EL (cell line): ENCODE results near the gene UFD1.

Experiments
- DNase-seq: peaks from one replicate; pipeline ENCODE4 v3.0.0-alpha.2; 2016

Gene UFD1

DNA sequence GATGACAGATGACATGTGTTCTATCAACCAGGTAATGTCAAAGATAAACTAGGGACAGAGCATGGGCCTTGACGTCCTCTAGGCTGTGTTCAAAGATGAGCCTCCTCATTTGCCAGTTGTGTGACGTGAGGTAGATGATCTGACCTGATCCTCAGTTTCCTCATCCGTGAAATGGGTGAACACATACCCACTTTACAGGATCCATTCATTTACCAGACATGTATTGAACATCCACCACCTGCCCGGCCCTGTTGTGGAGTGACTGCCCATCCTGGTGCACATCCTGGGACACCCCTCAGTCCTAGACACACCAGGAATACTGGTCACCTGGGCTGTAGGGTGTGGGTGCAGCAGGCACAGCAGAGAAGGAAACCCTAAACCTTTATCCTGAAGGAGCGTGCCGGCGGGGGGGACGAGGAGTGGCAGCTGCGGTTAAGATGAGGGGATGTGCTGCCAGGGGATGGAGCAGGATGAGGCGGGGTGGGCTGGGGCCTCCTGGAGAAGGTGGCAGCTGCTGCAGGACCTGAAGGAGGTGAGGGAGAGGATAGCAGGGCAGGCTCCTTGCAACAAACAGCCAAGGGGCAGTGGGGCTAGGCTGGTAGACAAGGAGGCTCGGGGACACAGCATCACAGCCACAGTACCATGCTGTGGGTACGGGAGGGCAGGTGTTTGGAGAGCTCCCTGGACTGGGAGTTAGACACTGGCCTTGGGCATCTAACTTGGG is 36.8 kb upstream of the UFD1 start:
- no peak for DNase-seq

DNA sequence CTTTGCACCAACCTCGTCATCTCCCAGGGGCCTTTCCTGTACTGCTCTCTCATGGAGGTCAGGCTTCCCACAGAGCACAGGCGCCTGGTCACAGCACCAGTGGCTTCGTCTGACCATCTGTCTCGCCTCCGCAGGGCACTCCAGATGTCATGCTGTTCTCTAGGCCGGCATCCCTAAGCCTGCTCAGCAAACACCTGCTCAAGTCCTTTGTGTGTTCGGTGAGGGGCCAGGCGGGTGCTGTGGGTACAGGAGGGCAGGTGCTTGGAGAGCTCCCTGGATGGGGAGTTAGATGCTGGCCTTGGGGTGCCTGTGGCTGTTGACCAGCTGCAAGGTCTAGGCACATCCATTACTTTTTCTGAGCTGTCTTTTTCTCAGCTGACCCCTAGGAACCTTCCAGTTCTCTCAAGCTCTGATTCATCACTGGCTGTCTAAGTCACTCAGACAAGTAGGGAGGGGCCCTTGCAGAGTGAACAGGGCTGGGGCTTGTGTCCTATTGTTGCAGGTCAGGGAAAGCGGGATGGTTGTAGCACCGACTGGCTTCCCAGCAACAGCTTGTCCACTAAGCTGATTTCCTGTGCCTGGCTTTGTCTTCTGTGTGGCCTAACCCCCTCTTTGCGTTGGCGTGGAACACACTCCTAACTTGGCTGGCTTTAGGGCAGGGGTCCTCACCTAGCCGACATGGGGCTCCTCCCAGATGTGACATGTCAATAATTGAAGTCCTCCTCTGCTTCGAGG is 36.0 kb upstream of the UFD1 start:
- DNase-seq, result no peak

- DNase-seq, result no peak
Measured at GRCh38 chr22:19513823-19514222, 34.8 kb upstream of the UFD1 start.

DNA sequence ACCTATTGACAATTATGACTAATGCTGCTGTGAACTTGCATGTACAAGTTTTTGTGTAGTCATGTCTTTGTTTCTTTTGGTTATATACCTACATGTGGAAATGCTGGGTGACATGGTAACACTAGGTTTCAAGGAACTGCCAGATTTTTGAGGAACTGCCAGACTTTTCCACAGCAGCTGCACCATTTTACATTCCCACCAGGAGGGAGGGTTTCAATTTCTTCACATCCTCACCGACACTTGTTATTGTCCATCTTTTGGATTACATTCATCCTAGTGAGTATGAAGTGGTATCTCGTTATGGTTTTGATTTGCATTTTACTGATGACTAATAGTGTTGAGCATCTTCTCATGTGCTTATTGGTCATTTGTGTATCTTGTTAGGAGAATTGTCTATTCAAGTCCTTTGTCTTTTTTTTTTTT is 31.9 kb upstream of the UFD1 start:
- DNase-seq, result no peak

DNA sequence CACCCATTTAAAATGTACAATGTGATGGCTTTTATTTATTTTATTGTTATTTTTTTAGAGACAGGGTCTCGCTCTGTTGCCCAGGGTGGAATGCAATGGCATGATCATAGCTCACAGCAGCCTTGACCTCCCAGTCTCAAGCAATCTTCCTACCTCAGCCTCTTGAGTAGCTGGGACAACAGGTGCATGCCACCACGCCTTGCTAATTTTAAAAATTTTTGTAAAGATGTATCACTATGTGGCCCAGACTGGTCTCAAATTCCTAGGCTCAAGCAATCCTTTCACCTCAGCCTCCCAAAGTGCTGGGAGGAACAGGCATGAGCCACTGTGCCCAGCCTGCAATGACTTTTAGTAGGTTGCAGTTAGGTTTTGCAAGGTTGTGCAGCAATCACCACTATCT is 30.9 kb upstream of the UFD1 start:
- DNase-seq, result no peak

- no peak for DNase-seq
Measured at GRCh38 chr22:19509191-19509590, 30.2 kb upstream of the UFD1 start.

DNA sequence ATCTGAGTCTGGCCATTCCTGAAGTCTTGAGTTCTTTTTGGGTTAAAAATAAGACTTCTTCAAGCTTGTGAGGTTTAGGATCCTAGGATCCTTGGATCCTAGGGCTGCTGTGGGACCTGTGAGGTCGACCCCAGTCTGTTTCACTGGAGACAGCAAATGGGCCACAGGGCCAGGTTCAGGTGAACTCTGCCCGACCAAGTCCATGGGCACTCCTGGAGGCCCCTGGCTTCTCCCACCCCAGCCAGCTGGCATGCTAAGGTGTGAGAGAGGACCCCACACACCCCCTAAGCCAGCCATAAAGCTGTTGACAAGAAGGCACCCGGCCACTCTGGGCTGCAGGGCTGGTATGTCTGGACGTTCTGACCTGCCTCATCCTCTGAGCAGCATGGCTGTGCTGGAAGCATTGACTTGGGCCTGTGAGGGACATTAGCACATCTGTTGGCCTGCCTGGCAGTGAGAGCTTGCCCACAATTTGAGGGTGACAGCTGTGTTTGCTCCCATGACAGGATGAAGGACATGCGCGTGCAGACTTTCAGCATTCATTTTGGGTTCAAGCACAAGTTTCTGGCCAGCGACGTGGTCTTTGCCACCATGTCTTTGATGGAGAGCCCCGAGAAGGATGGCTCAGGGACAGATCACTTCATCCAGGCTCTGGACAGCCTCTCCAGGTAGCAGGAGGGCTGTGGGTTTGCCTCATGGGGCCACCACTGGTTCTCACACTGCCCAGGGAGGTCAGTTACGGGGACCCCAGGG is 29.2 kb upstream of the UFD1 start:
- DNase-seq, result no peak

- no peak for DNase-seq
Measured at GRCh38 chr22:19507534-19507861, 28.5 kb upstream of the UFD1 start.

DNA sequence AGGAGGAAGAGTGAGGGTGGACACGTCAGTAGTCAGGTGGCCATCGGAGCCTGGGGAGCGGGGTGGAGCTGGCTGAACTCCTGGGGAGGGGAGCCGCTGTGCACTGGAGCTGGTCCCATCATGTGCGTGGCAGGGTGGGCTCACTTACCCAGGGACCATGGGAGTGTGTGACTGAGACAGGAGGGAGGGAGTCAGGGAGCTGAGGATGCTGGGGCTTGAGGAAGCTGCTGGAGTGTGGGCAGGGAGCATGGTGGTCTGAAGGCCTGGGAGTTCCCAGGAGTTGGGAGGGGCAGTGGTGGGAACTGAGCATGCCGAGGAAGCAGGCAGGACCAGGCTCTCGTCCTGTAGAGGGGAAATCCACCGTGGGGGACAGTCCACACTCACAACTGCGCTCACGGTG is 27.2 kb upstream of the UFD1 start:
- DNase-seq, result no peak

DNA sequence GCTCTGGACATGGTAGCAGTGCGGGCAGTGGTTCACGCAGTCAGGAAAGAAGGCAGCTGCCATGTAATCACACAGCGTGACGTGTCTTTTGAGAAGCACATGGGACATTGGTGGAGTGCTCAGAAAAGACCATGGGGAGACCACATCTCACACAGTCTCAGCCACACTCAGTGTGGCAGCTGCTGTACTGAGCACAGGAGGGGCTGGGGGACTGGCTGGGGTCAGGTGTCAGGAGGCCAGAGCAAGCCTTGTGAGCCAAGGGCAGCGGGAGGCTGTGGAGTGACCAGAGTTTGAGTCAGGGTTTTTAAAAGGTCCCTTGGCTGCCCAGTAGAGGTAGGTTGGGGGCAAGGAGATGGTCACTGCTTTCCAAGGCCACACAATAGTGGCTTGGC is 26.7 kb upstream of the UFD1 start:
- DNase-seq, result no peak

DNA sequence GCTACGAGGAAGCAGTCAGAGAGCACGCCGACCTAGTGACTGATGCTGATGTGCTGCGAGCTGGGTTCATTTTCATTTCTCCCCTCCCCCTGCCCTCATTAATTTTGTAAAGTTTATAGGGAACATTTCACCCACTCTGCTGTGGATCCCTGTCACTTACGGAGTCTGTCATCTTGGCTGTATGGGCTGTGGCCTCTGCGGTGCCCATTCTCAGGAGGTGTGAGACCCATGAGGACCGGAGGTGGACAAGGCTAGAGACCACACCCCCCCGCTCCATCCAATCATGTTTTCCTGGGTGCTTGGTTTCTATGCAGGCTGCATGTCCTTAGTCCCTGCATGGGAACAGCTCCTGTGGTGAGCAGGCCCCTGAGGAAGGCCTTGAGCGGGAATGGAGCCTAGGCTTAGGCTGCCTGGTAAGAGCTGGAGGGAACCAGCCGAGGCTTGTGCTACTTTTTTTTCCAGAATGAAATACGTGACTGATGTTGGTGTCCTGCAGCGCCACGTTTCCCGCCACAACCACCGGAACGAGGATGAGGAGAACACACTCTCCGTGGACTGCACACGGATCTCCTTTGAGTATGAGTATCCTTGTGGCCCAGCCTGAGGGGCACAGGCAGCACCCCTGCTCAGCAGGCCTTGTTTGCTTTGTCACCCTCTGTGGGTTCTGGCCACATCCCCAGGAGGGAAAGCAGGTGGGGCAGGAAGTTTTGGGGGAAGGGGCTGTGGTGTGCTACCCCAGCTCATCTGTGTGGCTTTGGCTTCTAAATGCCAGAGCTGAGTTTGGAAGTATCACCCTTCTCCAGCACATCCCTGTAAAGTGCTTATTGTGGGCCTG is 26.1 kb upstream of the UFD1 start:
- DNase-seq, result no peak

DNA sequence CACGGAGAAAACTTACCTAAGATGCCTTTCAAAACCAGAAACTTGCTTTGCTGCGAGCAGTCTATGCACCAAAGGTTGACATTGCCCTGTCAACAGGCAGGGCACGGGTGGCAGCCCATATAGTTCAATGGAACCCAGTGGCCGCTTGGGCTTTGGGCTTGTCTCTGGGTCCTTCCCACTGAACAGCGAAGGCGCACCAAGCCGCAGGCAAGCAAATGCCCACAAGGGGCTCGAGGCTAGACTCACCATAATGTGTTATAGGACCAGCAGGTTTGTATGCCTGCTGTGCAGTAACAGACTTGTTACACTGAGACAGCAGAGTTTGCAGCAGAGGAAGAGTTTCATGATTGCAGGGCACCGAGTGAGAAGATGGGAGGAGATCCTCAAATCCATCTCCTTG is 24.9 kb upstream of the UFD1 start:
- no peak for DNase-seq

- no peak for DNase-seq
Measured at GRCh38 chr22:19503367-19503766, 24.4 kb upstream of the UFD1 start.

GRCh38 chr22:19501897-19502447 is 23.0 kb upstream of the UFD1 start:
- no peak for DNase-seq

DNA sequence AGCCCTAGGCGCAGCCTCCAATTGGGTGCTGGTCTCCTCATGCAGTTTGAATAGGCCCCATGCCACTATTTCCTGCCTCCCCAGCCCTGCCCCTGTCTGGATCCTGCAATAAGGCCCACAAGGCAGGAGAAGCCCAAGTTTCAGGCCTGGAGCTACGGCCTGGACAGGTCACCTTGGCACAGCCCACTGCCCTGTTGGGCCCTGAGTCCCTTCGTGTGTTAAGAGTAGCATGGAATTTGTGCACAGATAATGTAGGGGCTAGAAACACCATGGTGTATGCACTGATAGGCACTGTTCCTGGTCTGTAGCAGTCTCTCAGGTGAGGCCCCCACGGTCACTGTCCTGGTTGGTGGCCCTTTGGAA is 20.9 kb upstream of the UFD1 start:
- DNase-seq, result no peak

GRCh38 chr22:19499236-19499879 is 20.4 kb upstream of the UFD1 start:
- no peak for DNase-seq

DNA sequence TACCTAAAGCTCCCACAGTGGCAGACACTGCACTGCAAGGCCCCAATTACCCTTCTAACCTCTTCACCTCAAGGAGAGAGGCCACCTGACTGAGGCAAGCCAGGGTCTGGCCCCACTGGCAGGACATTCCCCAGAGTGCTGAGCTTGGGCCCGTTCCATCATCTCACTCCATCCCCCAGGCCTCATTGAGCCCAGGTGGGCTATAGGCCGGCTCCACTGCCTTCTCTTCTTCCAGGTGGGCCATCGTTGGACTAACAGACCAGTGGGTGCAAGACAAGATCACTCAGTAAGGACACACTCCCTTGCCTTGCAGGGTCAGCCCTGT is 19.8 kb upstream of the UFD1 start:
- no peak for DNase-seq

- no peak for DNase-seq
Measured at GRCh38 chr22:19498154-19498865, 19.3 kb upstream of the UFD1 start.

DNA sequence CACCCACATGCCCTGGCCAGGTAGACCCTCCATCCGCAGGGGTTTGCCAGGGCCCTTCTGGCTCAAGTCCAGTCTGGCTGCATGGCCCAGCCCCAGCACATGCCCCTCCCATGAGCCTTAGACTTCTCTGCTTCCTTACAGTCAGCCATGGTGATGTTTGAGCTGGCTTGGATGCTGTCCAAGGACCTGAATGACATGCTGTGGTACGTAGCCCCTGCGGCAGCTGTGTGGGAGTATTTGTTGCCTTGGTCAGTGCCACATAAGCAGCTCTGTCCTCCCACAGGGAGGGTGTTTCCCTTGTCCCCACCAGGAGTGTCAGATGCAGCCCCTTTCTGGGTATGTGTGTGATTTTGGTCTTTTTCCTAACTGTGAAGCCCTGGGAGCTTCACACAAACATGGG is 18.3 kb upstream of the UFD1 start:
- DNase-seq, result peak; percentile 79

GRCh38 chr22:19496324-19496630 is 17.3 kb upstream of the UFD1 start:
- no peak for DNase-seq

DNA sequence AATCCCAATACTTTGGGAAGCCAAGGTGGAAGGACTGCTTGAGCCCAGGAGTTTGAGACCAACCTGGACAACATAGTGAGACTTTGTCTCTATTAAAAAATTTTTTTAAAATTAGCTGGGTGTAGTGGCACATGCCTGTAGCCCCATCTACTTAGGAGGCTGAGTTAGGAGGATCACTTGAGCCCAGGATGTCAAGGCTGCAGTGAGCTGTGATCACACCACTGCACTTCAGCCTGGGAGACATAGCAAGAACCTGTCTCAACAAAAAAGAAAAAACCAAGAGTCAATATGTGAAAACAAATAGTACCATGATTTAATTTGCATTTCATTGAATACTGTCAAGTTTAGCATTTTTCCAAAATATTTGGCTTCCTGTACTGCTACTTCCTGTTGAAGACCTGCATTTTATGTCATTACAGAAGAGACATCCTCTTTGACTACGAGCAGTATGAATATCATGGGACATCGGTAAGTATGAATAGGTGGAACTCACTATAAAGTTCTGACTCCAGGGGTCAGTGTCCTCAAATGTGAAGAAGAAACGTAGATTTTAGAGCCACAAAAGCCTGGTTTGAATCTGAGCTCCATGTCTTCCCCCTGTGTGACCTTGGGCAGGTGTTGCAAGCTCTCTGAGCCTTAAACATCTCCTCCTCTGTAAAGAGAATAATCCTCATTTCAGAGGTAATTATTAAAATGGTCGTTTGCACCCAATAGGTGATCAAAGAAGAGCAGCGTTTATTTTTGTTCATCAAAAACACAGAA is 16.8 kb upstream of the UFD1 start:
- no peak for DNase-seq
